Activated naive CD4-positive, alpha-beta T cell (primary cell): Measurements from ENCODE around the gene MYO5C.

ENCODE experiments used
- DNase-seq, 4 experiments: peaks; one replicate each; lab custom pipeline; 2025; lab: John Stamatoyannopoulos, UW

The MYO5C gene

GRCh38 chr15:52146776-52147175 is 148.8 kb downstream of the MYO5C start:
- no peak for DNase-seq

- no peak for DNase-seq
Observed at GRCh38 chr15:52146261-52146660, 149.3 kb downstream of the MYO5C start.

- DNase-seq, result no peak
Observed at GRCh38 chr15:52144656-52145178, 150.9 kb downstream of the MYO5C start.

GRCh38 chr15:52143873-52144272 is 151.7 kb downstream of the MYO5C start:
- no peak for DNase-seq
